Renal cortex interstitium (tissue), 11 donors: ENCODE data around the gene ABI1. TPM values are rescaled to one million over a fixed set of nuclear protein-coding genes. Genes with fewer than 3 reads are reported as not detected.
A peak's percentile ranks its signal among the peaks of the same experiment; 100 is the strongest.

ENCODE experiments used
- DNase-seq, 11 donors: peaks; one replicate each; pipeline ENCODE4 v3.0.0-alpha.2; 2013; ENCODE audit warnings: low read depth in 9 of 11, low spot score in 4 of 11; ENCODE audit errors: extremely low read depth in 1 of 11
- polyA plus RNA-seq, 3 donors: library from polyadenylated mRNA; unstranded; fragments of 120-200 nt; gene quantifications; one replicate each; pipeline ENCODE4 v1.2.1, GENCODE V29; 2013; ENCODE audit not compliant: insufficient read length in 3 of 3

Gene ABI1
- polyA plus RNA-seq, 3 donors: 60.3 to 69.2 (median 61.8) TPM

DNA sequence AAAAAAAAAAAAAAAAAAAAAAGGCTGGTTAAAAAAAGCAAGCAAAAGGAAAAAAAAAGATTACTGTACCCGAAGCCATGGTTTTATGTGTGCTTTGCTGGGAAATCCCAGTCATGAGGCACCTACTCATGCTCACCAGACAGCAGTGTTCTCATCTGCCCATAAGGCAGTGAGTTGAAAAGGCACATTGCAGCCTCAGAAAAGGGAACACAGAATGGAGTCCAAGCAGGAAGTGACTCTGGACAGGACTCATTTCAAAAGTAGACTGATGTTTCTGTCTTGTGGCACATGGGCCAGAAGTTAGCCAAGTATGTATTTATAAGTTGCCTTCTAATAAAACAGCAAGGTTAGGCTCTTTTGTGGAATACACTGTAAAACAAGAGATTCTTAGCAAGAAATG, 123.0 kb downstream of the ABI1 start:
- DNase-seq: no peak

DNA sequence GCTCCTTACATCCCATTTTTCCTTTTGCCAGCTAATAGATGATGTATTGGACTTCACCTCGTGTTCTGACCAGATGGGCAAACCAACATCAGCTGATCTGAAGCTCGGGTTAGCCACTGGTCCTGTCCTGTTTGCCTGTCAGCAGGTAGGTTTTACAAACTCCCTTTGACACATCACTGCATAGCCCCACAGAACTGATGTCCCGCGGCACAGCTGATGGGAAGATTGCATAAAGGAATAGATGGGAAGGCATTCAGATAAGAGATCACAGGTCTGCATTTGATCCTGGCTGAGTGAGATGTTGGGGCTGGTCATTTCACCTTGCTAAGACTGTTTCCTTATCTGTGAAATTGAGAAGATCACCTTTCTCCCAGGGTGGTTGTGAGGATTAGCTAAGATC, 125.3 kb downstream of the ABI1 start:
- DNase-seq: no peak

DNA sequence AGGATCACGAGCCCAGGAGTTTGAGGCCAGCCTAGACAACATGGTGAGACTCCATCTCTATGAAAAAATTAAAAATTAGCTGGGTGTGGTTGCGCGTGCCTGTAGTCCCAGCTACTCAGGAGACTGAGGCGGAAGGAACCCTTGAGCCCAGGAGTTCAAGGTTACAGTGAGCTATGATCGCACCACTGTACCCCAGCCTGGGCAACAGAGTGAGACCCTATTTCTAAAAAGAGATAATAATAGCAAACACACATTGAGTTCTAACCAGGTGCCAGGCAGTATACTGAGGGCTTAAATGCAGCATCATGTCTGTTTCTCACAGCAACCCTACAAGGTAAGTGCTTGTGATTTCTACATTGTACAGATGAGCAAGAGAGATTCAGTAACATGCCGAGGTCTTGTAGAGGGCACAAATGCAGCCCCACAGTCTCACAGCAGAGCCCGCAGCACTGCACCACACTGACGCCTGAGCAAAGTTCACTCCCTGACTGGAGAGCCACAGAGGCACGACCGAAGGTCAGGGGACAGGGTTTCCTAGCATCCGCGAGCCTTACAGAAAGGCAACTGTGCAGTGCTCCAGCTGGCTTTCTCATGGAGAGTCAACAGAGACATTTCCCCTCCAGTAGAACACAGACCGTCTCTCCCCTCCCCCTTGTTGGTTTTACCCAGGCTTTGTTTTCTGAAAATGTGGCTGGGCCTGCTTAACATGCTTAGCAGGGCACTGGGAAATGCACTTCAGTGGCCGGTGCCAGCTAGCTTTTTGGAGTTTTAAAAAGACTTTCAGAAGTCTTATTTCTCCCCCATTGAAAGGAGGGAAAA, 126.8 kb downstream of the ABI1 start:
- DNase-seq: peak in 3 of 11 donors; percentile 7 to 45 (median 7)

DNA sequence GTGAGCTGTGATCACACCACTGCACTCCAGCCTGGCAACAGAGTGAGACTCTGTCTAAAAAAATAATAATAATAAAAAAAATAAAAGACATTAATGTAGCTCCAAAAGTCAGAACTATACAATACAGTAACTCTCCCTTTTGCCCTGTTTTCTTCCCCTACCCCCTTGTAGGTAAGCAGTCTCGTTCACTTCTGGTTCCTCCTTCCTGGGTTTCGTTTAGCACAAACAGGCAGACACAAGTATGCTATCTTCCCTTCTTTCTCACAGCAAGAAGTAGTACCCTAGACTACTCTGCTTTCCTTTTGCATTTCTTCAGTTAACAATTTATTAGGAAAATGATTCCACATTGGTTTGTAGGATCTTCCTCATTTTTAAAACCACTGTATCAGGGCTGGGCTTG, 130.2 kb downstream of the ABI1 start:
- no peak for DNase-seq

DNA sequence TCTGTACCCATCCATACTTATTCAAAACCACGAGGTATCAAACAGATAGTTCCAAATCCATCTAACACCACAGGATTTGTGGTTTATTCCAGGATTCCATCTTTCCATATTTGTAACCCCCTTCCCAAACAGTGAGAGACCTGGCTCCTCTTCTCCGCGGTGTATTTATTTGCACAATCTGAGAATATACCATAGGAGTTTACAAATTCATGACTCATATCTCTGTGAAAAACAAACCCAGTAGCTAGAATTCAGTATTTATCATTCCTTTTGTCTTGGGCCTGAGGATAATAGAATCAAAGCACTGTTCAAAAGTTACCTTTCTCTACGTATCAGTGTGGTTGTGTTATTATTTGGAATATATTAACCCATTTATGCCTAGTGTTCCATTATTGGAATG, 131.4 kb downstream of the ABI1 start:
- no peak for DNase-seq

DNA sequence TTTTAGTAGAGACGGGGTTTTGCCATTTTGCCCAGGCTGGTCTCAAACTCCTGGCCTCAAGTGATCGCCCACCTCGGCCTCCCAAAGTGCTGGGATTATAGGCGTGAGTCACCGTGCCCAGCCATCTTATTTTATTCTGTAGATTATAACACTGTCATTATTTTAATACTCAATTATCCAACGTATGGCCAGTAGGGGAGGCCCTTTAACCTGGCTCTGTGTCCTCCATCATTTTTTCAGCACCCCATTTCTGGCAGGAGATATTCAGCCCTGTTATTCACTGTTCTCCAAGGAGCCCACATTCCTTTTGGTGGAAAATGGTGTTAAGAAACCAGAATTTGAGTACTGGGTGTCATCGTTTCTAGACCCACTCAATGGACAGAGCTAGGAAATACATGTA, 131.8 kb downstream of the ABI1 start:
- no peak for DNase-seq

DNA sequence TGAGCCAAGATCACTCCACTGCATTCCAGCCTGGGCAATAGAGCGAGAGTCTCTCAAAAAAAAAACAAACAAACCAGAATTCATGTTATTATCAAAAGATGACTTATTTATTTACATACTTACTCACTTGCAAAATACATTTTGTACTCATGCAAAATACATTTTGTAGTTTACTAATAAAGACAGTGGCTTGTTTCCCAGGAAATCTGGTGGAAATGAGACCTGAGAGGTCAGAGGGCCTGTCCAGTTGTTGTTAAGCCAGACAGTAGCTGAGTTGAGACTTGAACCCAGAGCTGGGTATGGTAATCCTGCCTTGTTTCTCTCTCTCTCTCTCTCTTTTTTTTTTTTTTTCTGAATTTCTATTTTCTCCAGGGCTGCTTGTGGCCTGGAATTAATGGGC, 133.8 kb downstream of the ABI1 start:
- DNase-seq: no peak

DNA sequence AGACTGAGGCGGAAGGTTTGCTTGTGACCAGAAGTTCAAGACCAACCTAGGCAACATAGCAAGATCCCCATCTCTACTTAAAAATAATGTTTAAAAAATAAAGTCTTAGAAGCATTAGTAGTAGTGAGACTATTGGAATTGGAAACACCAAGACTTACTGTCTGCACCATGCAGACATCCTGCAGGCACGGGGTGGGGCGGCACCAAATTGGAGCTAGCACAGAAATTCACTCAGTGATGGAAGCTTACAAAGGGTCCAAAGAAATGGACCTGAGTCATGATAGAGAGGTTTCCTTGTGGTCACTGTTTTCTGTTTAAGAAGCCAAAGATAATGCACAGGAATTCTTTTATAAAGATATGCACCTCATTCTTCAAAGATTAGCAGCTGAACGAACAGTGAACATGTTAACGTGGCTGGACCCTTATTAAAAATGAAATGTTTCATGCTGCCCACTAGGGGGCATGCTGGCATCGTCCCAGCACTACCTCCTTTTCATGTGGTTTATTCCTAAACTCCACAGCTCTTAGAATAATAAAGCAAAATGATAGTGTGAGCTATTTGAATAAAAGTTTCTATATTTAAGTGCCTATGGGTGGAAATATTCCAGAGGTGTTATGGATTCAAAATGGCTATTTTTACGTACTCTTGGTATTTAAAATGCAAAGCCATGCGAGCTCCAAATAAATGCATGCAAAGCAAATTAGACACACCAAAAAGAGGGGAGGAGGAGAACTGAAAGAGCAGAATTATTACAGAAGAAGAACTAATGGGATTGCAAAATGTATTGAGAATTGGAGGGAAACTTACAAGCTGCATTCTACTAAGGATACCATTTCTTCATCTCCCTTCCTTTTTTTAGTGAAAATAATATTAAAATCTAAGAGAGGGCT, 134.7 kb downstream of the ABI1 start:
- DNase-seq: peak in 10 of 11 donors; percentile 21 to 46 (median 36)

DNA sequence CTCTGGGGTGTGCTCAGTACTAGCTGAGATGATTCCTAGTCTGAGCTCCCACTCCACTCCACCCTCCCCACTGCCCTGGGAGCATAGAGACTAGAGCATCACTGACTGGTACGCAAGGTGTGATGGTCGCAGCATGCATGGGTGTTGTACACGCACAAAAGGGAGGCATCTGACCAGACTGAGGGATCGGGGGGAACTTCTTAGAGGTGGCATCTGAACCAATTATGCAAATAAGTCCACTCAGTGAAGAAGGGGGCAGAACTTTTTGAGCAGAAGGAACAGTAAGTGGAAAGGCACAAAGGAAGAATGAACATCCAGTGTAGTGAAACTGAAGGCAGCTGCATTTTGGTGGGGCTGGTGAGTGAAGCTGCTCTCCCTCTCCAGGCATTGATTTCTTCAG, 137.7 kb downstream of the ABI1 start:
- no peak for DNase-seq

DNA sequence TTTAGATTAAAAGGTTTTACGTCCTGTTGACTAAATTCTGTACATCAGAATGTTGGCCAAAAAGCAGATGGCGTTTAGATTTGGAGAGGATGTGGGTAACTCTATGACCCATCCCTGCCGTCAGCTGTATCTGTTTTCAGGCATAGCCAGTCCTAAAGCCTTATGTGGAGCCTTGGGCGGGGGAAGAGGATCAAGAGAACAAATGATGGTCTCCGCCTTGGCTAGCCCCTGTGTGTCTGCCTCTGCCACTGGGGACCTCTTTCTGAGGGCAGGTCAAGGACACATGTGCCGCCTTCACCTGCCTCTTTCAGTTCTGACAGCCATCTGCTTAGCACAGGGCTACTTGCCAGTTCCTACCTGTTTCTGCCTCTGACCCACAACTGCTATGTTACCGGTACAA, 139.2 kb downstream of the ABI1 start:
- DNase-seq: no peak

DNA sequence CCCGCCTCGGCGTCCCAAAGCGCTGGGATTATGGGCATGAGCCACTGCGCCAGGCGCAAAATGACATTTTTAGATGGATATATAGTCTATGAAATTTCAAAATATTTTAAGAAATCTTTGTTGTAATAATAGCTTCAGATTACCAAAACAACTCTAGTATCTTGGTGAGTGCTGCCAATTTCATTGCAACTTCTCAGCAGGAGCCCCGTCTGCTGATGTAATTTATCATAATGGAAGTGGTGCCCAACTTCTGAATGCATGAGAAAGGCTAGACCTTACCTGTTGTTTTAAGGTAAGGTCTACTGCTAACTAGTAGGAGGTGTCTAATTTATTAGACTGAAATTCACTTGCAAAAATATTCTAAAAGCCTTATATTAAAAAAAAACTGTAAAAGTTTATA, 143.3 kb downstream of the ABI1 start:
- DNase-seq: no peak

DNA sequence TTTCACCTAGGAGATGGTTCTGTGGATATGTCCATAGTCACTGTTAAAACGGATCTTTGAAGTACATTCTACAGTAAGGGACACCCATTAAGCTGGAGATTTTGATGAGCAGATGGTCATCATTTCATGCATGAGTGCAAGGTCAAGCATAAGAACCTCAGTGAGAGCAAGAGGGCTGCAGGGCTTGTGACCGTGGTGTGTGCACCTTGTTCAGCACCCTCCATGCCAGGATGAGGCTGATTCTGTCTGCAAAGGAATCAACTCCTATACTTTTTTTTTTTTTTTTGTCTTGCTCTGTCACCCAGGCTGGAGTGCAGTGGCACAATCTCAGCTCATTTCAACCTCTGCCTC, 145.6 kb downstream of the ABI1 start:
- DNase-seq: no peak

DNA sequence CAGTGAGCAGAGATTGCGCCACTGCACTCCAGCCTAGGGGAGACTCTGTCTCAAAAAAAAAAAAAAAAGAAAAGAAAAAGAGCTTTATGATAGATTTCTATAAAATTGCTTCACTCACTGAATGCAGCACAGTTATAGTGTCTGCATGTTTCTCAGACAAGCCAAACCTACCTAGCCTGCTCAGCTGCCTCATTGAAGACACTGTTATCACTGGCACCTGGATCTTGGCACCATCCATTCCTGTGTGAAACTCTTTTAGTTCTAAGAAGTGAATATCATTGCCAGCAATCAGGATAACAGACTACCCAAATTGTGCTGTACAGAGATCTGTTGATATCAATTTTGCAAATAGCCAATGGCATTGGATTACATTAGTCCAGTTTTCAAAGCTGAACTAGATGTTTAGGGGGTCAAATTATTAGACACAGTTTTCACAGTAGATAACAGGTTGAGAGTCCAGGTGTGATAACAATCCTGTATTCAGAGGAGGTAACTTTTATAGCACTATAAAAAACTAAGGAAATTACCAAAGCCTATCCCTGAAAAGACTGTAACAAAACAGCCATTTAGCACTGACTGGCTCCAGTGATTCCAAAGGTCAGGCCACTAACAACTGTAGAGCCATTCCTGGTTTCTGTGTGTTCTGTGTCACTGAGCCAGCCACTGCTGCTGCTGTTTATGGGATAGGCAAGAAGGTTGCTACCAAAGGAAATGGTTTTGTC, 146.2 kb downstream of the ABI1 start:
- DNase-seq: no peak

DNA sequence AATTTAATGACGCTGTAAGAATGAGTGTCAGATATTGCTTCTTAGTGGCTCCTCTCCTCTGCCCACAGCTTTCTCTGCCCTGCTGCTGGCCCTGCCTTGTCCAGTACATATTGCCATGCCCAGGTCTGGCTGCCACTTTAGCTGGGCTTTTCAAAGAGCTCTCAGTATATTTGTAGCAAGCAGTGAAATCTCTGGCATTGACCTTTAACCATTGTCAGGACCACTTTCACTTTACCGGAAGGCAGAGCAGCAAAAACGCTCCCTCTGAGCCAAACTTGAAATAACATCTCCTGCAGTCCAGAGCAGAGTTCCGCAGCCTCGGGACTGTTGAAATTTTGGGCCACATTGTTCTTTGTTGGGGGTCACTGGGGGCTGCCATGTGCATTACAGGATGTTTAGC, 149.4 kb downstream of the ABI1 start:
- DNase-seq: no peak

DNA sequence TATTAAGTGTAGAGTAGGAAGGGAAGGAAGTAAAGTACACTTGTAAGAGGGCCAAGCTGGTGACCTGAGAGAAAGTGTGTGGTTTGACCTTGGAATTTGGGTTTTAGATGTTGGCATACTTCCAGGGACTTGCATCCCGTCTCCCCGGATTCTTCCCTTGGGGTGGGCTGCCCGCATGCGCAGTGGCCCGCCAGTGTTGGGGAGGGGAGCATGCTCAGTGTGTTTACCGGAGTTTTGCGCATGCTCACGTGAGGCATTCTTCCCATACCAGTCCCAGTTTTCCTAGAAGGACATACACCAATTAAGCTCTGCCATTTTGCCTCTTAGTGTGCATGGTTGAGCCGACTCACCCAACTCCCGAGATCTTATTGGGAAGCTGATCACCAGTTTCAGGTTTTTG, 153.8 kb downstream of the ABI1 start:
- DNase-seq: no peak

DNA sequence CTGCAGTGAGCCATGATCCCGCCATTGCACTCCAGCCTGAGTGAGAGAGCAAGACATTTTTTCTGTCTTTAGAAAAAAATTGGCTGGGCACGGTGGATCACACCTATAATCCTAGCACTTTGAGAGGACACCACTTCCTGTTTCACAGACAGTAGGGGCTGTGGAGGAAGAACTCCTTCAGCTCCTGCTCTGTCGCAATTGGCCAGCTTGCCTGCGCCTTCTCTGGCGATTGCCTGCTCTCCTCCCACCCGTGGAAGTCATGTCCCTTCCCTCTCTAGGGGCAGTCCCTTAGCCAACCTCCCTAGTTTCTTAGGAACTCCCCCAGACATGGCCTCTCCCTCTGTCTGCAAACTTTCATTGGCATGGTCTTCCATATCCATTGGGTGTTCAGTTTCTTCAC, 154.6 kb downstream of the ABI1 start:
- no peak for DNase-seq

DNA sequence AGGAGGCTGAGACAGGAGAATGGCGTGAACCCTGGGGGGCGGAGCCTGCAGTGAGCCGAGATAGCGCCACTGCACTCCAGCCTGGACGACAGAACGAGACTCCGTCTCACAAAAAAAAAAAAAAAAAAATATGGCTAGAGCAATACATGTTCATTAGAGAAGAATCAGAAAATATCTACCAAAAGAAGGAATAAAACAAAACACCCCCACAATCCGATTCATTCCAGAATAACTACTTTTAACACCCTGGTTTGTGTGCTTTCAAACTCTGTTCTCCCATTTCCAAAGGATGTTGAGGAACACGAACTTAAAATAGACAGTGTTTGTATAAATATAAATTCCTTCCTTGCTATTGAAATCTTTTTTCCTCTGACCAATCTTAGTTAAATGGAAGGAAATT, 156.8 kb downstream of the ABI1 start:
- no peak for DNase-seq

DNA sequence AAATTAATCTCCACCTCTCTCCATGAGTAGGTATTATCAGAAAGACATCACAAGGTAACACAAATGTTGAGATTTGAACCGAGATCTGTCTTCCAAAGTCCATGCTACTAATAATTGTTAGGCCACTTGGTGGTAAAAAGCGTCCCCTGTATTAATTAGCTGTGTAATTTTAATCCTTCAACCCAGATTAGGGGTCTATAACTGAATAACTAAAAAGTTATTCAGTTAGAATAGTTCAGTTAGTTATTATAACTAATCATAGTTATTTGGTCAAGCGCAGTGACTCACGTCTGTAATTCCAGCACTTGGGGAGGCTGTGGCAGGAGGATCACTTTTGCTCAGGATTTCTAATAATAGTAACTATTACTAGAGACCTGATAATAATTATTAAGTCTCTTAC, 157.7 kb downstream of the ABI1 start:
- DNase-seq: no peak

DNA sequence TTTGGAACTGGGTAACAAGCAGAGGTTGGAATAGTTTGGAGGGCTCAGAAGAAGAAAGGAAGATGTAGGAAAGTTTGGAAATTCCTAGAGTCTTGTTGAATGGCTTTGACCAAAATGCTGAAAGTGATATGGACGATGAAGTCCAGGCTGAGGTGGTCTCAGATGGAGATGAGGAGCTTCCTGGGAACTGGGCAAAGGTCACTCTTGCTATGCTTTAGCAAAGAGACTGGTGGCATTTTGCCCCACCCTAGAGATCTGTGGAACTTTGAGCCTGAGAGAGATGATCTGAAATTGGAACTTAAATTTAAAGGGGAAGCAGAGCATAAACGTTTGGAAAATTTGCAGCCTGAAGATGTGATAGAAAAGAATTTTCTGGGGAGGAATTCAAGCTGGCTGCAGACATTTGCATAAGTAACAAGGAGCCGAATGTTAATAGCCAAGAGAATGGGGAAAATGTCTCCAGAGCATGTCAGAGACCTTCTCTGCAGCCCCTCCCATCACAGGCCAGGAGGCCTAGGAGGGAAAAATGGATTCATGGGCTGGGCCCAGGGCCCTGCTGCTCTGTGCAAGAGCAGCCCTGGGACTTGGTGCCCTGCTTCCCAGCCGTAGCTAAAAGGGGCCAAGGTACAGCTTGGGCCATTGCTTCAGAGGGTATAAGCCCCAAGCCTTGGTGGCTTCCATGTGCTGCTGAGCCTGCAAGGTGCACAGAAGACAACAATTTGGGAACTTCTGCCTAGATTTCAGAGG, 159.7 kb downstream of the ABI1 start:
- no peak for DNase-seq
